HG03460 (cell line): ENCODE measurements around the gene RNF43.

Experiments
- ATAC-seq: cut with Tn5 transposase; IDR thresholded peaks from one replicate; pipeline ENCODE4 v1.9.1; 2021; ENCODE audit not compliant: unreplicated experiment

Gene RNF43

GRCh38 chr17:58382872-58383242, 34.5 kb downstream of the RNF43 start:
- ATAC-seq, result no peak

DNA sequence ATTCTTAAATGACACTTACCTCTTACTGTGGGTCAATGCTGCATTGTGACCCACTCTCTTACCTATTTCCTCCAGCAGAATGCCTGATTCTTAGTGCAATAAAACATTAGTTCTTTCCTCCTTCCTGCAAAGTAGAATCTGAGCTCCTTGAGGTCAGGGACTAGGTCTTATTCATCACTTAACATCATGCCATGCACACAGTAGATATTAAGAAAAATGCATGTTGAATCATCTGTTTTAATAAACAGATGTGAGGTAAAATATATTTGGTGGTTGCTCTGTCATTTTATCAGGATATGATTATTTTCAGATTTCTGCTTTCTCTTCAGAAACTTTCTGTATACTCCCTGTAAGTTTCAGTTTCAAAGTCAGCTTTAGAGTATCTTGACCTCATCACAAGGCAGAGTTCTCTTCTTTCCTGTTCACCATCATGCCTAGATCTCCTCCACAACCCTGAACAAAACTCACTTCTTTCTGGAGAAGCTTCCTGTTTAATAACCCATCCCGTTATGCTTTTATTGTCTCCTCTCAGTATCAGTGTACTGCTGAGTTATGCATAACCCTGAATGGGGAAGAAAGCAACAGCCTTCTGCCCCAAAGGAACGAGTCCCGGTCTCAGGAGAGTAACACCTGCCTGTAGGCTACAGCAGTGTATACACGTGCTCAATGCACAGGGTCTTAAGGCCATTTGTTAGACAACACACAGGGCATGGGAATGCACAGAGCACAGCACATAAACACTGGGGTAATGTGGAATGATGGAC, 35.0 kb downstream of the RNF43 start:
- peak; percentile 70 for ATAC-seq

- no peak for ATAC-seq
Measured at GRCh38 chr17:58381124-58382035, 36.0 kb downstream of the RNF43 start.

DNA sequence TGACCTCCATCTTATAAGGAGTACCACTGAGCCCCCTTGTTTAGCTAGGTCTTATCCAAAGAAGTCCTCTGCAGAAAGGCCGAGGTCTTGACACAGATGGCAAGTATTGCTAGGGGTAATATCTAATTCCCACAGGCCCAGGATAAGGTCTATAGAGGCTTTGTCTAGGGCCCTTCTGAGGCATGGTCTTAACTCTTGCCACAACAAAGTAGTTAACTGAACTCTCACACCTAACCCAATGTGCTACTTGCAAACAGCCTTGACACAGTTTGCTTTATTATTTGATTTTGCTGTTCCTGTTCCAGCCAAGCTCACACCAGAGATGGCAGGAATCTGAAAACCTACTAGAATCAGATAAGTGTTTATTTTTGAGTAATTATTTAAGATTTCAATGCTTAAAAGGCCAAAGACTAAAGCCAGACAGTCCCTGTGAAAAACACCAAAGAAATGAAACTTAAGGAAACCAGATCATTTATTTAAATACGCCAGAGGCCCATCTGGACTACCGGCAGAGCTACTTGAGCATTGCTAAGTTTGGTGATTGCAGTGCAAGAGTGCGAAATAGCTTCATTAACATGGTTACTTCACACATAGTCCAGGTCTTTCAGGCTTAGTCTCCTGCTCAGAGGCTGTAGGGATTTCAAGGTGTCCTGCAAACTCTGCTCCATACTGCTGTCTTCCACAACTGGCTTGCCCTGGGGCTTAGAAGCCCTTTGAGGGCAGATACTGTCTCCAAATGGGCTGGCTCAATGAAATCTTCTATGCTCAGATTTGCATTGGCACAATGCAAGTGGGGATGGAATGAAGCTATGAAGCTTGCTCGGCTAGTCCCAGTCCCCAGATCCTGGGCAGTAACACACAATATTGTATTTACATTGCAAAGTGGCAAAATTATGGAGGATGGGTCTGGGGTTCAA, 36.9 kb downstream of the RNF43 start:
- ATAC-seq, result no peak

GRCh38 chr17:58379511-58379824, 37.9 kb downstream of the RNF43 start:
- ATAC-seq, result no peak

DNA sequence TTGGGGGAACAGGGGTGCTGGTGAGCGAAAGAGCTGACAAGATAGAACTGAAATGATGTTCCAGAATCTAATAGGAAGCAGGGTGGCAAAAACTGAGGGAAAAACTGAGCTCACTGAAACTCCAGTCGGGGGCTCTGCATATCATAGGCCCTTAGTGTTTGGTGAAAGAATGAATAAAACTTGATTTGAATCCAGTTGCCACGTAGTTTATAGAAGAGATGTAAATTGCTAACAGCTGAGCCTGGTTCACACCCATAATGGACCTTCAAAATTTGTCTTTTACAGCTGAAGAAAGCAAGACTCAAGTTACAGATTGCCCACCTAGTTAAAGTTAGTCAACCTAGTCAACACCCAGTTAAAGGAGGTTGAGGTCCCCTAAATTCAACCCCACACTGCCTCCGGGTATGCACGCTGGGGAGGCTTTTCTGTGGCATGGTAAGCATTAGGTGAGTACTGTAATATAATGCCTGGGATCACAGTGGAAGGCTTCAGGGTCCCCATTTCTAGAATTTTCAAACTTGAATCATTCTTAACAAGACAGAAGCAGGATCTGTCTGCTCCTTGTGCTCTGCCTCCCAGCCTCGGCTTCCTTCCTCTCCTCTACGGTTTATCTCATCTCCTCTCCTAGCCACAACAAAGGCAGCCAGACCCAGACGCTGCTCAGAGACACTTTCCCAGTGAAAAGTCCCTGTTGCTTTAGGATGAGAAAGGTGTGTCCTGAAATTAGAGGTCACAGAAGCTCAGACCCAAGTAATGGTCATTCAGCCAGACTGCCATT, 38.4 kb downstream of the RNF43 start:
- ATAC-seq, result no peak

DNA sequence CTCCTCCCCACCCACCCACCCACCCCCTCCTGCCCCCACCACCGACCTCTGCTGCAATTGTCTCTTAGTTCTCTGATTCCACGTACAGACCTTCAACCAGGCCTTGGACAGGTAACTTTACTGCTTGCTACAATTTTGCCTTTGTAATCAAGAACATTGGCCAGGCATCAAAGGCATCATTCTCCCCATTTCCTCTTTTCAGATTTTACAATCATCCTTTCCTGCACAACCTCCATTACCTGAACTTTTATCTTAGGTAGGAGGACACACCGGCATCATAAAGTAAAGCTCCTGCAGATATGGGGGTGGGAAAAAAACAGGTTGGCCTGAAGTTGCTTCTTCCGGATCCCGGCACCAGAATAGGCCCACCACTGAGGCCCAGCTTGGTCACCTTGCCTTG, 39.7 kb downstream of the RNF43 start:
- ATAC-seq, result no peak

- ATAC-seq, result no peak
Measured at GRCh38 chr17:58377093-58377601, 40.2 kb downstream of the RNF43 start.

GRCh38 chr17:58376472-58377000, 40.8 kb downstream of the RNF43 start:
- no peak for ATAC-seq

DNA sequence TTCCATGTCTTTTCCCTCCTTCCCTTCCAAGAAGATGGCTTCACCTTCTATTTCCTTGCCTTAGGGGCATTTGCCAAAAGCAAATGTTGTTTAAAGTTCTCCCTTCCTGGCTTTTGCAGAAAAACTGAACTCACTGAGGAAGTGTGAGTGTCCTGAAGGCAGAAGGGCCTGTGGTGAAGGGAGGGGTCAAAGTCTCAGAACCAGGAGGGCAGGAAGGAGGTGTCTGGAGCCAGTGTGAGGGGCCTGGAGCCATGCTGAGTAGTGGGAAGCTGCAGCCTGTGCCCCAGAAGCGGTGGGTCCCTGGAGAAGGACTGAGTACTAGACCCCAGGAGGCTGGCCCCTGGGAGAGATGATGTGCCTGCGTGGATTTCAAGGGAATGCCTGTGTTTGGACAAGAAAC, 41.5 kb downstream of the RNF43 start:
- no peak for ATAC-seq

GRCh38 chr17:58375256-58375655, 42.1 kb downstream of the RNF43 start:
- no peak for ATAC-seq

DNA sequence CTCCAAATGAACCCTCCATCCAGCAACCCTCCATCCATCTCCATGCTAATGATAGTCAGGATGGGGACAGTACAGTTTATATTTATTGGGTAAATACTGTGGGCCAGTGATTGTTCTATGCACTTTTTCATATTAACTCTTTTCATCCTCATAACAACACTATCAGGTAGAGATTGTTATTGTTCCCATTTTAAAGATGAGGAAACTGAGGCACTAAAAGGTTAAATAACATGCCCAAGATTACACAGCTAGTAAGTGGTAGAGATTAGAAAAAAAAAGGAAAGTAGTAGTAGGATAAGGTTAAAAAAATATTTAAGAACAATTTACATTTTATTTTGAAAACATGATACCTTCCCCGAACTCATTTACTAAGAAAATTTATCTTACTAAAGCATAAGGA, 43.4 kb downstream of the RNF43 start:
- no peak for ATAC-seq

DNA sequence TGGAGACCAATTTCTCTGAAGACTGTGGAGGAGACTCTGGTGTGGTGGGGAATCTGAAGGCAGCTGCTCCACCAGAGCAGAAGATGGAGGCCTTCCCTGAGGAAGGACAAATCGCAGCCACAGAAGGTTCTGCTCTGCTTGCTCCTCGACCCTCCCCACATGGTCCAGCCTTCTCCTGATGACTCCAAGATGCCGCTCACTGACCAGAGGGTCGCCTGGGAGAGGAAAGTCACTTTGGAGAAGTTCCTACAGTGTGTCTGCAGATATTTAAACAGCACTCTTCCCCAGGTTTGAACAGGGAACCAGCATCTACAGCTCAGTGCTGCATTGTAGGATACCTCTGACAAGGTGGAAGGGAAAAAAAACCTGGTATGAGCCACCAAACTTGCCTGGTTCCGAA, 44.3 kb downstream of the RNF43 start:
- ATAC-seq, result no peak

DNA sequence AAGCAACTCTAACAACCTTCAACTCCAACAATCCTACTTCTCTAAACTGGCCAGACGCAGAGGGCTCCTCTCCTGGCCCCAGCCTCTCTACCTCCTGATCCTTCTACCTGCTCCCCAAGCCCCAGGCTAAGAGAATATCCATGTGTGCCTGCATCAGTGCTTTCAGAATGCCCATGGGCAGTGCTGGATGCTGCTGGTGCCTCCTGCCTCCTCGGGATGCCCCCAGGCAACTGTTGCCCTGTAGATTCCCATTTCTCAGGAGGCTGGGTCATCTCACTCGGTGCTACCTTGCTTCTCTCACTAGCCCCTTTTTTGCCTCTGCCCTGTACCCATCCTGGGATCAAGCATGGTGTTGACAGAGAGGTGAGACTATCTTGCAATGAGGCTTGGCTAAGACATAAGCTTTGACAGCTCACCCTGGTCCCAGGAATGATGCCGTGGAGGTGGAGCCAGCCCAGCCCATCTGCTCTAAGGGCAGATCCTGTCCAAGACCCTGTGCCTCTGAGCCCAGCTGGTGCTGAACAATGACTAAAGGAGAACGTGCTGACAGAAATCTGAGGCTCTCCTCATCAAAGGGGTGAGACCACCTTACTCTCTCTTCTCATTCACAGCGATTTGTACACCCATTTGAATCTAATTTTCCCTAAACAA, 45.9 kb downstream of the RNF43 start:
- ATAC-seq, result no peak

DNA sequence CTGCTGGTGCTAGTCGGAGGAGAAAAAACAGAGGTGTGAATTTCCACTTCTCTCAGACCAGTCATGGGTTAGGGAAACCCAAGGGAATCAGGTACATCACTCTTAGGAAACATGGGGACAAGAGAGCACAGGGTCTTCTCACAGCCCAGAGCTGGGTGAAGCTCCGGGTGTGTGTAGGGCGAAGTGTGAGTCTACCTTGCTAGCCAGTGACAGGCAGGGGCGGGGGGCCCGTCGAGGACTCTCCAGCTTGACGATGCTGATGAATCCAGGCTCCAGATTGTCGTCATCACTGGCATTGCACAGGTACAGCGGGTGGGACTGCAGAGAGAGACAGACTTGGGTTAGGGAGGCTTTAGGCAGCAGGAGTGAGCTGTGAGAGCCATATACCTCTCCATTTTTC, 46.6 kb downstream of the RNF43 start:
- no peak for ATAC-seq

DNA sequence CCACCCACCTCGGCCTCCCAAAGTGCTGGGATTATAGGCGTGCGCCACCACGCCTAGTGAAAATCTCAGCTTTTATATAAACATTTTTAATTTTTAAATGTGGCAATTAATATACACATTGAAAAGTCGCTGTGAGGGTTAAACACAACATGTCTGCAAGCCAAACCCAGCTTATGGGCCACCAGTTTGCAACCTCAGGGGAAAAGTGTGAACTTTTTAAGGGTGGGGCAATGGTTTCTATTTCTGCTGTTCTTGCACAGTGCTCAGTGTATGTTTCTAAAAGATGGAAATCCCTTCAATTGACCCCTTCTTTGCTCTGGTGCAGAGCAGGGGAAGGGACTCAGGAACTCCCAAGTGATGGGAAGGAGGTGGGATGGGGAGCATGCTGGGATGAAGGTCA, 47.0 kb downstream of the RNF43 start:
- ATAC-seq, result no peak

GRCh38 chr17:58369214-58370031, 47.9 kb downstream of the RNF43 start:
- no peak for ATAC-seq

DNA sequence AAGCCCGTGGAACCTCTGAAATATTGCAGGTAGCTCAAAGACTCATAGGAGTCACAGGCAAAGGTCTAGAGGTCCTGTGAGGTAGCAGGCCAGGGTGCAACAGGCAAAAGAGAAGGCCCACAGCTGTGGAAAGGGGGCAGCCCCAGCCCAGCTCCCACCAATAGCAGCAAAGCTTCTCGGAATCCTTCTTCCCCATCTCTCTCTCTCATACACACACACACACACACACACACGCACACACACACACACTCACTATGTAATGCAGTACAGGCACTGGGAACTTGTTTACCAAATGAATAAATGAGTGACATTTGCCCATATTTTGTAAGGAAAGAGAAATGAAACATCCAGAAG, 48.5 kb downstream of the RNF43 start:
- ATAC-seq, result no peak
